GM19238 (cell line): Measurements from ENCODE around the gene PTPN13.

Experiments used
- DNase-seq: peaks from one replicate; pipeline ENCODE4 v3.0.0; 2011; ENCODE audit warnings: low spot score; ENCODE audit not compliant: insufficient read length

PTPN13 gene

DNA sequence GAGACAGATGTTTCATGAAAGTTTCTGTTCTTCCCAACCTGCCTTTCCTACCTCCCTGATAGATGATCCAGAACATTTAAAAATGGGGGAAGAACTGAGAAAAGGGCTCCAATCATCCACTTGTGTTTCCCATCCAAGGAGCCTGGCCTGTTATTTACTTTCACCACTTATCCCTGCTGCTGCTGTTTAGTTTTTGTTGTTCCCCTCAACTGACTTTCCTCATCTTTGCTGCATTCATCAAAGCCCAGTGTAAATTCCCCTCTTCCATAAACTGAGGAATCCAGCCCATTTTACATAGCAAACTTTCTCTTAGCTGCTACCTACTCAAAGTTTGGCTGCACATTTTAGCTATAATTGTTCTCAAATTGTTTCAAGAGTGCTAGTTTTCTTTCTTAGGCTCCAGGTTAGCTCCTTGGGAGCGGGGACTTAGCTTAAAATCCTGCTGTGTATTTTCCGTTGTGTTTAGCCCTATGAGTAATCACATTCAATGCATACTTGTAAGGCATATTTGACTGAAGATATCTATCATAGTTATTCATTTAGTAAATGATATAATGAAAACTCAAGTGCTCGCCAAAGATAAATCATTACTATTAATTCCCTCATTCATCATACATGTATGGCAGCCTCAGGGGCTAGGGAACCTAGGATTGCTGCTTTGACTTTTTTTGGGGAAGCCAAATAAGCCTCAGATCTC, 1.4 kb upstream of the PTPN13 start:
- no peak for DNase-seq

DNA sequence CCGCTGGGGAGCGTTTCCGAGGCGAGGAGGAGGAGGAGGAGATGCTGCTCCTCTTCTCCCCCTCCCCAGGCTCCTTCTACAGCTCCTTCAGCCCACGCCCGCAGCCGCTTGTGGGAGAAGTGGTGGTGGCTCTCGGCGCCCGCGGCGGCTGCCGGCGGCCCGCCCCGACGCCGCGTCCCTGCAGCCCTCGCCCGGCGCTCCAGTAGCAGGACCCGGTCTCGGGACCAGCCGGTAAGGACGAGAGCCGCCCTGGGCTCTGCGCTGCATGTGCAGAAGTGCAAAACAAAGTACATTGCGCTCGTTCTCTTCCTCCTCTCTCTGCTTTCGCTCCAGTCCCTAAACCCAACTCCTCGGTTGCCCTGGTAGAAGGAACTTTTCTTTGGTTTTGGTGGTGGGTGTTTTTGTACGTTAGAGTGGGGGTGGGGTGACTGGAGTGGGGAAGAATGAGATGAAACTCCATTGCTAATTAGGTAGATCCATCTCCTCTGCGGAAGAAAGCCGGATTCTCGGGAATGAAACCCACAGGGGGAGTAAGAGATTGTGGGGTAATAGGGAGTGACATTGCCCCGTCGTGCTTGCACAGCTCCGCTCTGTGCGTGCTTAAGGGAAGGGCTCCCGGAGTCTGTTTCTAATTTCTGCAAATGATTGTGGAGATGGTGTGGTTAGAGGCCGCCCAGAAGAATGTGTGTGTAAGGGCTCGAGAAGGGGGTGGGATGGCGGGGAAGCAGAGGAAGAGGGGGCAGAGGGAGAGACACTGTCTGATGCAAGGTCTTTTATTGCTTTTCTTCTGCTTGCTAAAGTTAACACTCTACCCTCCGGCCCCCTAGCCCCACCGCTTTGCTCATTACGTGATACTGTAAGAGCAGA, 677 bp downstream of the PTPN13 start:
- DNase-seq = no peak

DNA sequence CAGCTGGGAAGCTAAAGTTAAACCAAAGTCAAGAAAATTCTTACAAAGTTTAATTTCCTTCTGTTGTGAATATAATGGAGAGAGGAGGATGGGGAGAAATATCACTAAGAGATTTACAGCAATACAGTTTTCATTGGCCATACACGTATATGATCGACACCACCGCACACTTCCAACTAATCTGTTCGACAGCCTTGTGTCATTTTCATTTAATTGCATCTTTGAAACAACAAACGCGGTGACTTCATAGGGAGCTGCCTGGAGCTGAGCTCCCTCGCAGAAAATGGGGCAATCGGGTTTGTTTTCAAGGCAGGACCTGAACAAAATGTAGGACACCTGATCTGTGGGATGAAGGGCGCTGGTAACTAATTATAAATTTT, 1.3 kb downstream of the PTPN13 start:
- DNase-seq = no peak

DNA sequence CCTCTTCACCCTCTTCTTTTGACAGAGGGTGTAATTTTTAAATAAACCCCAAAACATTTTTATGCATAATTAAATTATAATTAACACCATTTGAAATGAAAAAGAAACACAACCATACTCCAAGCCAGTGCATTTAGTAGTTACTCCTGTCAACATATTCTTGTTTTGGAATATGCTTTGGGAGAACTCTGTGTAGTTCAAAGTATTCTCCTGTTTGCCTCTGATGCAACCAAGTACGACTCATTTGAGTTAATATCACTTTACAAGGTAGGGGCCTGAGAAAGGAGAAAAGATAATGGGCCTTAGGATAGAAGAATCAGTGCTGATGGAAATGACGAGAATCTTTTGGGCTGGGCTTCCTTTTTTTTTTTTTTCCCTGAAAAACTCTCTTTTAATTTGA, 2.7 kb downstream of the PTPN13 start:
- DNase-seq = no peak

DNA sequence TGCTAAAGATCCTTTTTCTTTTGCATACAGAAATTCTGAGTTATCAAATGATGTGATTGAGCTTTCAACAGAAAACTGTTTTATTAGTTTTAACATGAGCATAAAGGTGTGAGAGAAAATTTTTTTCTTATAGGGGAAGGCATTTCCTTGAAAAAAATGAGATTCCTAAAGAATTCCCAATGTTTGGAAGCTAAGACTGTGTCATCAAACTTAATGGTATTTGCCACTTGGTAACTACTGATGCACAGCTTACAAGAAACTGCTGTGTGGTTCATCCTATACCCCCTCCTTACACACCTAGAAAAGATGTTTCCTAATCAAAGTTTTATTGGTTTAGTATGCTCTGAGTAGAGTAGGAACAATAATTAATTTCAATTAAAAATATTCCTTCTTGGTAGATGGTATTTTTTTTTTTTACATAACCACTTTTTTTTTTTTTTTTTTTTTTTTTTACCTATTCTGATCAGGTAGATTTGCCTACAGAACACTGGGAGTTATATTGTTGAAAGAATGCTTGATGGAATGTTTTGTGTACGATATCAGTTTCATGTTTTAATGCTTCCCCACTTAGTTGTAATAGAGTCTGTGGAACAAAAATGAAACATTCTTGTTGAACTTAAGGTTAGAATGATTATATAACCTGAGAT, 6.0 kb downstream of the PTPN13 start:
- DNase-seq = no peak

DNA sequence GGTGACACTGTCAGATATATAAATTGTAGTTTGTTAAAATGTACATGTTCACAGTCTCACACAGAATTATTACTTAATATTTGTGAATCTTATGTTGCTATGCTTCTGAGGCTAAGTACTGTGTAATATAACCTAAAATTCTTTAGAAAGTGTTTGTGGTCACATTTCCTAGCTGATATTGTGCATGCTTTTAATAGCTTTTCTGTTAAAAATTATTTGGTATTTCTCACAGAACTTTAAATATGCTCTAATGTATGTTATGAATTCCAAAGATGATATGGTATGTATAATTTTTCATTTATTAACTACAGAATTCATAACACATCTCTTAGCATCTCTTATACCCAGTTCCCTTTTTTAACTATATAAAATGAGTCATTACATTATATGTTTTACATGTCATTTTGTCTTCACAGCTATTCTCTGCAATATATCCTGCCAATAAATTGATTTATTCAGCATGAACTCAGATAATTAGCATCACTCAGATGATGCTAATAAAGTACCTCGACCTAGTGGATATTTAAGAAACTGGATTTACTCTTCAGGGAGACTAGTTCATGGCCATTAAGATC, 9.3 kb downstream of the PTPN13 start:
- DNase-seq = no peak

DNA sequence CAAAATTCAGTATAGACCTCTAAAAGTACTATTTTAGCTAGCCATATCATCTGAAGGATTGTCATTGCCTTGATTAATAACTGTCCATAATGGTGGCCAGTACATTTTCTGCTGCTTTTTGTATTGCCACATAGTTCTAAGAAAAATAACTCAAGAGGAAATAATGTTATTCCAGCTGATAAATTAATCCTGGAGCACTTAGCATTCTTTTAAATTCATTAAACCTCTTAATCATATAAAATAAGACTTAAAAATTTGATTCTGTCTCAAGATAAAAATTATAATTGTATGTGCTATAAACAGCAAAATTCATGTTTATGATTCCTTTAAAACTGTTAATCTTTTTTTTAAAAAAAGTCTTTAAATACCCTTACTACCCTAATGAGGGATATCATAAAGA, 12.7 kb downstream of the PTPN13 start:
- no peak for DNase-seq

DNA sequence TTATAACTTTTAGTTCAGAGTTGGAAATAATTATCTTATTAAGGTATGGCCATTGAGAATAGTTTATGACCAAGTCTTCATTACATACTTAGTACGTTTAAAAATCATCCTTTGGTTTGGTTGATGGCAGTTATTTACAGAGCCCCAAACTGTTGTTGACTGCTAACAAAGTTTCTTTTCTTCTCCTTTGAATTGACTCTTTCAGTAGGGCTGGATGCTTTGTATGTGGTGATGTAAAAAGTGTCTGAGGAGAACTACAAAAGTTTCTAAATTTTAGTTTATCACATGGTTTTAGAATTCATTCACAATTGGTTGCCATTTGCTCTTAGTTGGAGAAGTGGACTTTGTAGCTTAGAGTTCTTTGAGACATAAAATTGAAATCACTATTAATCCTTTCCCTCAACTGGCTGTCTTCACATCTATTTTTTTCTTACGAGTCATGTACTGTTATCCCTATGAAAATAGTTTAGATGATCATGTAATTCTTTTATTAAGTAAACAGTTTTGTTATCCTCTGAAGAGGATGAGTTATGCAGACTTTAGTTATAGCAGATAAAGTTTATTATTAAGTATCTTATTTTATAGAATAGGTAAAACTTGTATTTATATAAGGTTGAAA, 14.8 kb downstream of the PTPN13 start:
- DNase-seq = no peak

DNA sequence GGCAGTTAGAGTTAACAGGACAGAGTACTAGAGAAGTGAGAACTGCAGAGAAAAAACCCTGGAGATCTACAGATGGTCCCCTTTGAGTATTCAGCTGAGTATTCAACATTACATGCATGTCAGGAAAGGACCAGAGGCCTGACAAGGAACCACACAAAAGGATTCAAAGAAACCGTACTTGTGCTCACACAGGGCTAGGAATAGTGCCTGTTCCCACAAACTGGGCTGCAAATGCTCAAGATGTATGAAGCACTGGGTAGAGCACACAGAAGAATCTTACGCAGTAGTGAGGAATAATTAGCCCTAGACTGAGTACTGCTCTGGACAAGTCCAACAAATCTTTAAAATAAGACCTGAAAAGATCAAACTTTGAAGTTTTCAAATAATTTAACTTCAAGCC, 17.6 kb downstream of the PTPN13 start:
- no peak for DNase-seq

DNA sequence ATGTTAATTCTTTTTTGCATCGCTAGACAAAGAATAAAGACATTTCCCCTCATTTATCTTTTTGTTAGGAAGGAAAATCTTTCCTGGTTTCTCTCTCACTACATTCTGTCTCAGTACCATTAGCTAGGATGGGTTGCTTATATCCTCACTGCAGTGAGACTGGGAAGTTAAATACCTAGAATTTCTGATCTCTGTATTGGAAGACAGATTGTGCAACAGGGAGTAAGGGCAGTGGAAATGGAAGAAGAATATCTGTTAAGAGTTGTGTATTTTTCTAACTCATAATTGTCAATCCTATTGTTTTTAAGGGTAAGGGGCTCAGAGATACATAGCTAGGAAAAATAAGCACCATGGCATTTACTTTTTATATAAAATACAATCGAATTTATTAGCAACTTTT, 19.6 kb downstream of the PTPN13 start:
- DNase-seq = no peak

DNA sequence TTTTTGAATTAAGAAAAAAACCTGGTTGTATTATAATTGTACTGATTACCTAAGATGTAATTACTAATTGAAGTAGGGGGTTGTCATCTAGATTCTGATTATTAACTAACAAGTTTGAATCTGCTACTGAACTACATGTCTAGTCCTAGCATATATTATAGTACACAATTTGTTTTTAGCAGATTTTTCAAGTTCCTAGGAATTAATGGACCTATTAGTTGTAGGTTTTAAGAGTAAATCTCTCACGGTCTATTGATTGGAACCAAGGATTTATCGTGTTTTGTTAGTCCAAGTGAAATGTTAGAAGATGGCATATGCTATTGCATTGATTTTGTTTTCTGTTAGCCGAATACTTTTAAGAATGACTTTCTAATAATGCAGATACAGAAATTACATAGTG, 20.8 kb downstream of the PTPN13 start:
- no peak for DNase-seq

DNA sequence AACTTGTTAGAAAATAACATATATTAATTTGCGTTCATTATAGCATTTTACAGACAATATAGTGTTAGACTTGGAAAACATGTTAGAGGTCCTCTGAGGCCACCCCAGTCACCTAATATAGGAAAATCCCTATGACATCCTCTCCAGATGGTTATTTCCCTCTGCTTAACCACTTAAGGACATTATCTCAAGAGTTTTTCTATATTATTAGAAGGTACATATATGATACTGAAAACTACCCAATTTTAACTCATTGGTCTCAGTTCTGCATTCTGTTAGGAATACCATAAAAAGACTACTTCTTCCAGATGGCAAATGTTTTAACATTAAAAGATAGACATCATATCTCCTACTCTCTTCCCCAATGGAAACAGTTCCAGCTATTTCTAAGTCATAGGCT, 21.4 kb downstream of the PTPN13 start:
- no peak for DNase-seq

DNA sequence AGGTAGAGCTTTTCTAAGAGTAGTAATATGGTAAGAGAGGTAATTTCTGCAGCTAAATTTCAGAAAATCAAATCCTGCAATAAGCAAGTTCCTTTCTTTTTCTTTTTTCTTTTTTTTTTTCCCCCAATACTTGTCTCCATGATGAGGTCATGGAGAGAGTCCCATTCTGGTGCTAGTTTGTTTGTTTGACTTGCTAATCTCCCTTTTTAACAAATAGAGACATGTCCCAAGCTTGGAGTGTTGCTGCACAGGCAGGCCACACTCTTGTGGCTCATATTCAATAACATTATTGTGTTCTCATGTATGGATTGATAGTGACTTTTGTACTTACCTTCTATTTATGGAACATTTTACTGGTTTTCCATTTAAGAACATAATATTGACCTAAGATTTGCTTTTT, 25.5 kb downstream of the PTPN13 start:
- no peak for DNase-seq

DNA sequence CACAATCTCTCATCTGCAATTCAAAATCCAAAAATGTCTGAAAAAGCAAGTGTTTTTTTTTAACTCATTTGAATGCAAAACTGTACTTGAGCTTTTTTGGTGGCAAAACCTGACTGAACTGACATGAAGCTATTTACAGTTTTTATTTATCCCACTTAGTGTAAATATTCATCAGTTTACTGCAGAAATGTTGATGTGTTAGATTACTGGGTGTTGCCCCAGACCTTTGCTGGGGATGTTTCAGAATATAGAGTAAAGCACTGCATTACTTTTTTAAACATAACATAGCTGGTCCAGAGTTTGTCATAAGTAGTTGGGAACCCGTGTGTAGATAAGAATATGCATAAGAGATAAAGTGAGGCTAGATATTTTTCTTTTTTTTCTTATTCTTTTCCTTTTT, 27.3 kb downstream of the PTPN13 start:
- no peak for DNase-seq

DNA sequence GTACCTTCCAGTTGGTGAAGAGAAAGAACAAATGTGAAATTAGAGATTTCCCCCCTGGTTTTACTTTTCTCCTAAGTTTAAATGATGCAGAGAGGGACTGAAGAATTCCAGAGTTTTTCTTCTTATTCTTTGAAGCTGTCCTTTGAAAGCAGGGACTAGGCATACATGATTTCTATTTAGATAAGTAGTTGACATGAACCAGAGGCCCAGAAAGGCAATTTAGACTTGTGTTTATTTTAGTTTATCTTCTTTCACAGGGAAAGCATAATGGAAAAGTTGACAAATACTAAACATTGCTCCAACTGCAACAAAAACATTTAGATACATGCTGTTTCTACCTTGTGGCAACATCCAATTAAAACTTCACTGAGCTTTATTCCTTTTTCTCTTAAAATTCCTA, 32.0 kb downstream of the PTPN13 start:
- no peak for DNase-seq

DNA sequence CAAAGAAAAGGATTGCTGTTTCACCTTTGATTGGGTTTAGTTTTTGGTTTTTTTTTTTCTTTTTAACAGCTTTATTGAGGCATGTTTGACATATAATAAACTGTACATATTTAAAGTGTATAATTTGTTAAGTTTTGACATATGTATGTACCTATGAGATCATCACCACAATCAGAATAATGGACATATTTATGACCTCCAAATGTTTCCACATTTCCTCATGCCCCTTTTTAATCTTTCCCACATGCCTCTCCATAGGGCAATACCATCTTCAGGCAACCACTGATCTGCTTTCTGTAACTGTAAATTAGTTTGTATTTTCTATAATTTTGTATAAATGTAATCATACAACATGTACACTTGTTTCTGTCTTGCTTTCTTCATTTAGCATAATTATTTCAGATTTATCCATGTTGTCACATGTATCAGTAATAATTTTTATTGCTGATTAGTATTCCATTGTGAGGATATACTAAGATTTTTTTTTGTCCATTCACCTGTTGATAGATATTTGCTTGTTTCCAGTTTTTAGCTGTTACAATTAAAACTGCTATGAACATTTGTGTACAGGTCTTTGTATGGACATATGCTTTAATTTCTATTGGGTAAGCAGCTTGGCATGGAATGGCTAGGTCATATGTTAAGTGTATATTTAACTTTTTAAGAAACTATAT, 33.5 kb downstream of the PTPN13 start:
- DNase-seq = no peak

DNA sequence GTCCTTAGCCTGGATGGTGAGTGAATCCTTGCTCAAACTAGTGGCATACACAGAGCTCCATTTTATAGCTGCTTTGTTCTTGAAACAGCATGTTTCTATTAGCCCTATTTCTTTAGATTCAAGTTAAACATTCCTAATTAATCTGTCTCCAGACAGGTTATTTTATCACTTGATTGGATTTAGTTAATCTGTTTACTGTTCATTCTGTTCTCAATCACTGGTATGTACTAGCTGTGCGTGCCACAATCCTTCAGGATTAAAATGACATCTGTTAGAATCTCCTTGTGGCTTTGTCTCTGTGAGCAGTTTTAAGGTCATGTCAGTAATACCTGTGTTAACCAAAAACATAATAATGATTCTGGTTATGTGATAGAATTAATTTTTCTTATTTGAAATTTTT, 36.5 kb downstream of the PTPN13 start:
- no peak for DNase-seq

DNA sequence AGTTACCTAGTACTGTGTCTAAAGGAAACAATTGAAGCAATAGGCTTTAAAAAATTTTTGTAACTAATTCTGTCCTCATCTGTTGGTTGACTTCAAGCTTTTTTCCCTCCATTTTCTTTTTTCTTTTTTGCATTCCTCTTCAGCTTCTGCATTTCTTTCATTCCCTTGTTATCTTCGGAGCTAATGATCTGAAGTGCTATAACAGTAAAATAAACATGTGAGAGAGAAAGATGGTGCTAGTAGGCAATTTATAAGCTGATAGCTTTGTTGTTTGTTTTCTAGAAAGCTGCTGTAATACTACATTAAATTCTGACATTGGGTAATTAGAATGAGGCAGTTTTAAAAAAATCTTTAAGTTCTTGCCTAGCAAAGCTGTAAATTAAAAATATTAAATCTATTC, 37.1 kb downstream of the PTPN13 start:
- DNase-seq = no peak

DNA sequence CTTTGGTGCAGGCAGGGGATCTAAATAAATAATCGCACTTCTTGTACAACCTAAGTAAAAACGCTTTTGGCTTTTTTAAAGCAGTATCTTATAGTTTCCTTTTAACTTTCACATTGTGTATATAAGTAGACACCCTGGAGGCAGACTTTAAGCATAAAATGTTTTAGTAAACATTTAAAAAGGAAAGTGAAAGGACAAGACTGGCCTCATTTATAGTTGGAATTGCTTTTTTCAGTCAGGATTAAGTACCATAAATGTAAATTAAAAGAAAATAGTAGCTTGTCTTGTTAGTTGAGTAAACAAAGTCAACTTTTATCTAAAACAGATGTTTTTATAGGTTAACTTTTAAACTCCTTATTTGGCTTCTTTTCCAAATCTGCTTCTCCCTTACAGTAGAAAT, 39.7 kb downstream of the PTPN13 start:
- no peak for DNase-seq

DNA sequence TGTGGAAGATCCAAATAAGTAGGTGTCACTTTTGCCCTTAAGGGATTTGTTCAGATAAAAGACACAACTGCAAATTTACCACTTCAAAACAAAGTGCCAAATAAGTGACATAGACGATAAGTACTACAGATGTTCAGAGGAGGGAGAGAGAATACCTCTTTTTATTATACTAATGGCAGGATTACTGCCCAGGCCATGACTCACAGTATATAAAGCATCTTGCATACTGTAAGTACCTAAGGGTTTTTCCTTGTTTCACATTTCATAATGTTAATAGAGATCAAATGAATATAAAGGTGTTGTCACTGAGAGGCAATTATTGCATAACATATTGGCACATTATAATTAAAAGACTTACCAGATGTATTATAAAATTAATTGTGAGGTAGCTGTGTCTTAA, 46.4 kb downstream of the PTPN13 start:
- DNase-seq = no peak

DNA sequence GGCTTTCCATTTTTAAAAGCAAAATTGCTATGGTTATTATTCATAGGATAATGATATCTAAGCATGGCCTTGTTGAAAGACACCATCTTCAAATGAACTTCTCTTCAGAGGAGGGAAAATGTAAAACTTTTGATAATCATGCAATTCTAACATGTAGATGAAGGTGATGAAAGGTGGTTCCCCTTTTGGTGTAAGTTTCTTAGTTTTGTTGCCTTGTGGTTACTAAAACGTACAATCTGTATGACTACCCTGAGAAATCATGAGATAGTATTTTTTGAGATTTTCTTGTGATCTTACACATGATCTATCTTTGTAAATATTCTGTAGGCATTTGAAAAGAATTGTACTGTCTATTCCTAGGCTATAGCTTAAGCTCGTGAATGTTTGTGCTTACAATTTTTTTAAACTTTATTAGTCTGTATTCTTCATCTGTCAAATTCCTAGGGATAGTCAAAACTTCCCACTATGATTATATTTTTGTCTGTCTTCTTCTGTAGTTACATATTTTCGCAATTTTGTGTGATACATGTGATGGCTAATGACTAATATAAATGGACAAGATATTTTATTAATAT, 47.5 kb downstream of the PTPN13 start:
- DNase-seq = no peak
